Pancreas (tissue), 10 donors: Measurements from ENCODE around the gene VWA7. TPM values are rescaled to one million over a fixed set of nuclear protein-coding genes. Genes with fewer than 3 reads are reported as not detected.

Source experiments
- ATAC-seq, 4 donors: fragments of 200-7000 bp; cut with Tn5 transposase; one replicate each; pipeline versions ENCODE4 v1.8.0 to v1.9.1; 2020; ENCODE audit warnings: mild to moderate bottlenecking in 4 of 4, moderate library complexity in 4 of 4
- DNase-seq, 6 donors: peaks; one replicate each; pipeline ENCODE4 v3.0.0-alpha.2; 2020
- FAIRE-seq: peaks from 2 replicates; lab custom pipeline; 2012; peaks lifted over from hg19 to GRCh38; lab: Jason Lieb, UNC
- H3K27ac ChIP-seq, 4 donors: fragments of 200-600 bp; sonication (generic); 1 replicate in 3 of 4; 2 replicates in 1 of 4; pipeline versions ENCODE4 v1.5.0 to v1.8.0; 2020
- H3K27me3 ChIP-seq, 4 donors: fragments of 200-600 bp; one replicate each; pipeline ENCODE4 v1.8.0; 2021
- H3K36me3 ChIP-seq, 3 donors: fragments of 200-600 bp; sonication (generic) in 1 of 3; one replicate each; pipeline versions ENCODE4 v1.5.0 to v1.8.0; 2020 to 2021
- H3K4me1 ChIP-seq, 3 donors: fragments of 200-600 bp; one replicate each; pipeline ENCODE4 v1.8.0; 2021
- H3K4me3 ChIP-seq, 4 donors: fragments of 200-600 bp; sonication (generic) in 2 of 4; one replicate each; pipeline versions ENCODE4 v1.5.0 to v1.8.0; 2020 to 2021
- H3K9me3 ChIP-seq, 4 donors: fragments of 200-600 bp; one replicate each; pipeline ENCODE4 v1.8.0; 2021
- CTCF ChIP-seq, 4 donors: fragments of 200-600 bp; sonication (generic) in 3 of 4; IDR thresholded peaks; one replicate each; pipeline versions ENCODE4 v1.5.0 to v1.8.0; 2021; ENCODE audit warnings: antibody characterized with exemption in 4 of 4
- WGBS, 2 donors: extraction: QIAGEN DNeasy Blood & Tissue Kit; methylation state at CpG; one replicate each; pipeline ENCODE4 v1.1.7; 2013; 5-methylcytosine and 5-hydroxymethylcytosine counted together
- intact Hi-C, 3 donors: fragments of 100-400 bp; cut with DNase I; formaldehyde crosslinking; loops; one replicate each; pipeline versions ENCODE4 v1.11.1 to v1.14.2; 2022
- polyA plus RNA-seq, 2 donors: library from polyadenylated mRNA; stranded (reverse); fragments of 200-250 nt; gene quantifications; one replicate each; pipeline ENCODE4 v1.2.3, GENCODE V29; 2013
- total RNA-seq, 6 donors: library from RNA; stranded (reverse); fragmentation: NEBNext Ultra II Directional in 4 of 6; extraction: Animal tissue kit (Norgen Biotek cat#: 25700) in 4 of 6; gene quantifications; one replicate each; pipeline versions ENCODE4 v1.2.1 to v1.2.4, GENCODE V29; 2021 to 2023
- donor health status: healthy with polysubstance abuse.
- donor health status: DM: no; HTN: no; CAD: no; lungs with moderate emphysema.
- donor health status: DM: no; HTN: no; CAD: no.
- donor health status: control.
- donor health status: control.
- donor health status: Bipolar disorder and iron deficiency.
- donor health status: DM: yes; HTN: yes; CAD: no.
- donor health status: DM: no; HTN: no; CAD: no.
- donor health status: DM: no; HTN: no; CAD: no.
- donor health status: DM: yes; HTN: yes; CAD: no.

Gene VWA7
- total and polyA plus RNA-seq, 8 donors, result 2.9 to 11.9 (median 4.8) TPM

GRCh38 chr6:31727034-31727716, 50.0 kb downstream of the VWA7 start:
- 78 to 79% methylated on average over 7 of the region's 7 CpGs for WGBS, 2 donors
- H3K36me3 ChIP-seq, result peaks cover 0 to 7% (median 4%) of the 10 kb centered on the region in 3 donors
- no peak for TF ChIP-seq CTCF (IDR thresholded peaks at IDR 0.05)
- DNase-seq (no peak), ATAC-seq (no peak), FAIRE-seq (no peak)
- H3K27ac ChIP-seq, result peak overlapping the region in 2 of 4 donors; percentile 38 to 84
- H3K4me1 ChIP-seq, result no peaks in the 10 kb centered on the region
- intact Hi-C loops, result no loop called here
- H3K4me3 ChIP-seq, result no peak overlapping the region
- H3K27me3 ChIP-seq, result no peaks in the 10 kb centered on the region
- no peaks in the 10 kb centered on the region for H3K9me3 ChIP-seq

GRCh38 chr6:31725502-31726350, 51.4 kb downstream of the VWA7 start:
- H3K4me1 ChIP-seq, result no peaks in the 10 kb centered on the region
- intact Hi-C loops, result no loop called here
- TF ChIP-seq CTCF (IDR thresholded peaks at IDR 0.05), result no peak
- no peak for FAIRE-seq
- H3K4me3 ChIP-seq, result no peak overlapping the region
- no peak for DNase-seq
- no peaks in the 10 kb centered on the region for H3K36me3 ChIP-seq
- H3K27me3 ChIP-seq, result no peaks in the 10 kb centered on the region
- 81 to 86% methylated on average over 12 of the region's 12 CpGs for WGBS, 2 donors
- H3K27ac ChIP-seq, result no peak overlapping the region
- H3K9me3 ChIP-seq, result no peaks in the 10 kb centered on the region
- no peak for ATAC-seq

- Histone ChIP-seq H3K4me1 (no peaks in the 10 kb centered on the region), H3K27ac (no peak overlapping the region), H3K9me3 (no peaks in the 10 kb centered on the region), H3K36me3 (no peaks in the 10 kb centered on the region), H3K27me3 (no peaks in the 10 kb centered on the region), H3K4me3 (no peak overlapping the region)
- intact Hi-C loops, result no loop called here
- WGBS, 2 donors, result 80 to 85% methylated on average over 24 to 25 of the region's 25 CpGs
- no peak for FAIRE-seq
- no peak for ATAC-seq
- TF ChIP-seq CTCF (IDR thresholded peaks at IDR 0.05), result no peak
- no peak for DNase-seq
Observed at GRCh38 chr6:31723980-31724691, 53.0 kb downstream of the VWA7 start.

- no peaks in the 10 kb centered on the region for H3K4me1 ChIP-seq
- TF ChIP-seq CTCF (IDR thresholded peaks at IDR 0.05), result no peak
- H3K36me3 ChIP-seq, result no peaks in the 10 kb centered on the region
- FAIRE-seq, result no peak
- intact Hi-C loops, result no loop called here
- H3K9me3 ChIP-seq, result no peaks in the 10 kb centered on the region
- no peak within 1 kb of the TSS for H3K4me3 ChIP-seq
- WGBS, 2 donors, result 72 to 79% methylated on average over 46 of the region's 46 CpGs
- ATAC-seq, result no peak
- H3K27ac ChIP-seq, result no peak within 1 kb of the TSS
- no peak for DNase-seq
- H3K27me3 ChIP-seq, result no peaks in the 10 kb centered on the region
Observed at GRCh38 chr6:31723245-31723979, 53.7 kb downstream of the VWA7 start, which contains the start of gene MPIG6B. Gene MPIG6B (plus strand): TSS chr6:31723373. CDS start chr6:31723384, 11 bp downstream.
